Lower leg skin (tissue), 4 donors: Measurements from ENCODE around the gene HNRNPK. TPM values are rescaled to one million over a fixed set of nuclear protein-coding genes. Genes with fewer than 3 reads are reported as not detected.
A peak's percentile ranks its signal among the peaks of the same experiment; 100 is the strongest.

Experiments used
- DNase-seq, 2 donors: peaks; one replicate each; pipeline ENCODE4 v3.0.0-alpha.2; 2019; ENCODE audit warnings: low spot score in 2 of 2
- H3K4me3 ChIP-seq: fragments of 200-600 bp; sonication (generic); 2 replicates; pipeline ENCODE4 v1.5.1; 2017; ENCODE audit warnings: mild to moderate bottlenecking, low read depth; ENCODE audit not compliant: poor library complexity, severe bottlenecking
- POLR2A ChIP-seq, 2 donors: fragments of 450-650 bp; IDR thresholded peaks; one replicate each; pipeline ENCODE4 v1.6.1; 2016 to 2017; ENCODE audit warnings: antibody characterized with exemption in 2 of 2, mild to moderate bottlenecking in 1 of 2, moderate library complexity in 1 of 2
- WGBS, 2 donors: methylation state at CpG; one replicate each; pipeline ENCODE4 v1.1.5; 2018; 5-methylcytosine and 5-hydroxymethylcytosine counted together
- intact Hi-C: fragments of 100-400 bp; cut with DNase I; formaldehyde crosslinking; loops from one replicate; pipeline ENCODE4 v1.15.0; 2023; ENCODE audit warnings: low total_unique reads
- total RNA-seq, 4 donors: library from RNA; depleted of rRNA; stranded (reverse); fragments of >200 nt; gene quantifications; one replicate each; pipeline ENCODE4 v1.1.0, GENCODE V29; 2016
- TF ChIP-seq, protein P1 (sequence below), 3 donors: fragments of 450-650 bp; IDR thresholded peaks; one replicate each; pipeline ENCODE4 v1.5.1; 2016; ENCODE audit warnings: antibody characterized with exemption in 3 of 3, mild to moderate bottlenecking in 3 of 3, moderate library complexity in 2 of 3

Gene HNRNPK
- 100 to 1,000 TPM; 398 to 493 (median 413) TPM for total RNA-seq

- 0 to 1% methylated on average over 18 to 55 of the region's 57 CpGs for WGBS, 2 donors
- peak in 1 of 2 donors; percentile 51 for TF ChIP-seq POLR2A (IDR thresholded peaks at IDR 0.05)
- TF ChIP-seq, protein P1, sequence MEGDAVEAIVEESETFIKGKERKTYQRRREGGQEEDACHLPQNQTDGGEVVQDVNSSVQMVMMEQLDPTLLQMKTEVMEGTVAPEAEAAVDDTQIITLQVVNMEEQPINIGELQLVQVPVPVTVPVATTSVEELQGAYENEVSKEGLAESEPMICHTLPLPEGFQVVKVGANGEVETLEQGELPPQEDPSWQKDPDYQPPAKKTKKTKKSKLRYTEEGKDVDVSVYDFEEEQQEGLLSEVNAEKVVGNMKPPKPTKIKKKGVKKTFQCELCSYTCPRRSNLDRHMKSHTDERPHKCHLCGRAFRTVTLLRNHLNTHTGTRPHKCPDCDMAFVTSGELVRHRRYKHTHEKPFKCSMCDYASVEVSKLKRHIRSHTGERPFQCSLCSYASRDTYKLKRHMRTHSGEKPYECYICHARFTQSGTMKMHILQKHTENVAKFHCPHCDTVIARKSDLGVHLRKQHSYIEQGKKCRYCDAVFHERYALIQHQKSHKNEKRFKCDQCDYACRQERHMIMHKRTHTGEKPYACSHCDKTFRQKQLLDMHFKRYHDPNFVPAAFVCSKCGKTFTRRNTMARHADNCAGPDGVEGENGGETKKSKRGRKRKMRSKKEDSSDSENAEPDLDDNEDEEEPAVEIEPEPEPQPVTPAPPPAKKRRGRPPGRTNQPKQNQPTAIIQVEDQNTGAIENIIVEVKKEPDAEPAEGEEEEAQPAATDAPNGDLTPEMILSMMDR (IDR thresholded peaks at IDR 0.05) = no peak
- H3K4me3 ChIP-seq = peak within 1 kb of the TSS; percentile 86
- peak; percentile 98 to 100 for DNase-seq
- intact Hi-C loops = no loop called here
Measured at GRCh38 chr9:83979812-83980394, at the start of gene HNRNPK. HNRNPK (minus strand) TSS chr9:83980215; CDS start chr9:83978252, 1,963 bp downstream.

DNA sequence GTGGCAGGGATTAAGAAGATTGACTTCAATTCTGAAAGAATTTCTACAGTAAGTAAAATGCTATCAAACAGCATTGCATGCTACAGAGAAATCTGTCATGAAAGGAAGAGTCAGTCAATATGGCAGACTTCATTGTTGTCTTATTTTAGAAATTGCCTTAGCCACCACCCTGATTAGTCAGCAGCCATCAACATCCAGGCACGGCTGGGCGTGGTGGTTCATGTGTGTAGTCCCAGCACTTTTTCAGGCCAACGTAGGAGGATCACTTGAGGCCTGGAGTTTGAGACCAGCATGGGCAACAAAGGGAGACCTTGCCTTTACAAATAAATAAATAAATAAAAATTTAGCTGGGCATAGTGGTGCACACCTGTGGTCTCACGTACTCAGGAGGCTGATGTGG lies 47.2 kb upstream of the HNRNPK start:
- no peak overlapping the region for H3K4me3 ChIP-seq
- WGBS, 2 donors = 68 to 74% methylated on average over 4 of the region's 4 CpGs
- TF ChIP-seq, protein P1 (IDR thresholded peaks at IDR 0.05) = no peak
- TF ChIP-seq POLR2A (IDR thresholded peaks at IDR 0.05) = no peak
- DNase-seq = no peak
- intact Hi-C loops = no loop called here

DNA sequence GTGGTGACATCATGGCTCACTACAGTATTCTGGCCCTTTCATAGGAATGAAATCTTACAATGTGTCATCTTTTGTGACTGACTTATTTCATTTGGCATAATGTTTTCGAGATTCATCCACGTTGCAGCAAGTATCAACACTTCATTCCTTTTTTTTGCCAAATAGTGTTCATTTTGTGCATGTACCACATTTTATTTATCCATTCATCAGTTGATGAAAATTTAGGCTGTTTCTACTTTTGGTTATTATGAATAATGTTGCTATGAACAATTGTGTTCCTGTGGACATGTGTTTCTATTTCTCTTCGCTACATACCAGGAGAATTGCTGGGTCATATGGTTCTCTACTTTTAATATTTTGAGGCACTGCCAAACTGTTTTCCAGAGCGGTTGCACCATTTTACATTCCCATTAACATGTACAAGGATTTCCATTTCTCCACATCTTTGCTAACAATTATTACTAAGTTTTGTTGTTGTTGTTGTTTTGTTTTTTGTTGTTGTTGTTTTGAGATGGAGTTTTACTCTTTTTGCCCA lies 44.1 kb upstream of the HNRNPK start:
- 76 to 77% methylated on average over 4 of the region's 4 CpGs for WGBS, 2 donors
- intact Hi-C loops = no loop called here
- TF ChIP-seq POLR2A (IDR thresholded peaks at IDR 0.05) = no peak
- TF ChIP-seq, protein P1 (IDR thresholded peaks at IDR 0.05) = no peak

DNA sequence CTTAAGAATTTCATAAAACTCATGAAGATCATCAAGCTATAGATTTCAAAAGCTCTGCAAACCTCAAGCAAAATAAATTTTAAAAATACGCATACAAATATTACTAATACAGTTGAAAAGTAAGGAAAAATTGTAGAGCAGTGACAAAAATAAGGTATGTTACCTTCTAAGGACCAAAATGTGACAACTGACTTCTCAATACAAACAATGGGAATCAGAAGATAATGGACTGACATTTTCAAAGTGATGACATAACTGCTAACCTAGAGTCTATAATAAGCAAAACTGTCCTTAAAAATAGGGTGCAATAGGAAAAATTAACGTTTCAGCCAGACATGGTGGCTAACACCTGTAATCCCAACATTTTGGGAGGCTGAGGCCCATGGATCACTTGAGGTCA lies 27.6 kb upstream of the HNRNPK start:
- WGBS, 2 donors = 98% methylated on average over 2 of the region's 2 CpGs
- intact Hi-C loops = no loop called here
- TF ChIP-seq, protein P1 (IDR thresholded peaks at IDR 0.05) = no peak
- no peak for TF ChIP-seq POLR2A (IDR thresholded peaks at IDR 0.05)

More for the DNA sequence above, 44.1 kb upstream of the HNRNPK start:
- no peak overlapping the region for H3K4me3 ChIP-seq
- DNase-seq = no peak

DNA sequence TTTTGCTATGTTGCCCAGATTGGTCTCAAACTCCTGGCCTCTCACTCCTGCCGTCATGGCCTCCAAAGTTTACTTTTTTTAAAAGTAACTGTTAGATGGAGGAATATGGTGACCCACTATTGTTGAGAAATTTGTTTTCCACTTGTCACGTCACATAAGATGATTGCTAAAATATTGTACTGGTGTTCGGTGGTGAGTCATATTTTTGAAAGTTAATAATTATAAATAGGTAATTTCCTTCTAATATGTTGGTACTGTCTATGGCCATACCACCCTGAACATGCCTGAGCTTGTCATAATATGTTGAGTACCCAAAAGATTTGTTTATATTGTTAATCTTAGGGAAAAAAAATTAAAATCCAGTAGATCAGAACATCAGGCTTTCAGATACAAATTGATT lies 23.2 kb upstream of the HNRNPK start:
- no peak for TF ChIP-seq POLR2A (IDR thresholded peaks at IDR 0.05)
- TF ChIP-seq, protein P1 (IDR thresholded peaks at IDR 0.05) = no peak
- 93 to 95% methylated on average over 3 of the region's 3 CpGs for WGBS, 2 donors
- intact Hi-C loops = no loop called here
- no peak for DNase-seq
- no peak overlapping the region for H3K4me3 ChIP-seq

More for the DNA sequence above, 27.6 kb upstream of the HNRNPK start:
- no peak overlapping the region for H3K4me3 ChIP-seq
- no peak for DNase-seq

DNA sequence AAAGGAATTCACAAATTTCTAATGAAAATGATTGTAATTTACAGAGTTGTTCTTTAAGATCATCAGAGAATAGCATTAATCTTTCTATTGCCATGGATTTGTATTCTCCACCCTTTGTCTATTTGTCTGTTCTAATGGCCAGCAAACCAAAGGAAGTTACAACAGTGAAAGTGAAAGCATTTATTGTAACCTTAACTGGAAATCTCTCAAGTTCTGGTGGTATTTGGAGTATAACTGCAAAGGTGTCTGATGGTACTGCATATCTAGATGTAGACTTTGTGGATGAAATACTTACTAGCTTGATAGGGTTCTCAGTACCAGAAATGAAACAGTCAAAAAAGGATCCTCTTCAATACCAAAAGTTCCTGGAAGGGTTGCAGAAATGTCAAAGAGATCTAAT lies 22.3 kb upstream of the HNRNPK start:
- no peak overlapping the region for H3K4me3 ChIP-seq
- TF ChIP-seq, protein P1 (IDR thresholded peaks at IDR 0.05) = no peak
- no peak for TF ChIP-seq POLR2A (IDR thresholded peaks at IDR 0.05)
- no peak for DNase-seq
- intact Hi-C loops = no loop called here
